NCI-H526 treated with DMSO at 0.1 percent for 48 hours (cell line): ENCODE data around the gene C6orf132.
"Not testable (repeated sequence)": the region's sequence is repeated elsewhere in the genome, so short reads cannot be mapped to it uniquely, and the experiment has no call there.

Source experiments
- DNase-seq: peaks from one replicate; lab custom pipeline; 2025; lab: John Stamatoyannopoulos, UW

C6orf132 gene

GRCh38 chr6:42142118-42142835 lies at the start of gene C6orf132:
C6orf132 (minus strand) TSS chr6:42142620; CDS start chr6:42142444, 176 bp downstream.
- DNase-seq: peak; percentile 58

- DNase-seq: no peak
Measured at GRCh38 chr6:42190554-42191183, 48.2 kb upstream of the C6orf132 start.

GRCh38 chr6:42188406-42188805 lies 46.0 kb upstream of the C6orf132 start:
- DNase-seq: no peak

- DNase-seq: no peak
Measured at GRCh38 chr6:42185597-42185996, 43.2 kb upstream of the C6orf132 start.

- no peak for DNase-seq
Measured at GRCh38 chr6:42184475-42184874, 42.1 kb upstream of the C6orf132 start.

GRCh38 chr6:42182101-42182500 lies 39.7 kb upstream of the C6orf132 start:
- no peak for DNase-seq

- no peak for DNase-seq
Measured at GRCh38 chr6:42179945-42180313, 37.5 kb upstream of the C6orf132 start.

GRCh38 chr6:42179261-42179944 lies 37.0 kb upstream of the C6orf132 start:
- no peak for DNase-seq

GRCh38 chr6:42177514-42178364 lies 35.3 kb upstream of the C6orf132 start:
- DNase-seq: no peak

GRCh38 chr6:42176981-42177380 lies 34.6 kb upstream of the C6orf132 start:
- DNase-seq: peak; percentile 81

GRCh38 chr6:42175860-42176259 lies 33.4 kb upstream of the C6orf132 start:
- DNase-seq: no peak

- no peak for DNase-seq
Measured at GRCh38 chr6:42173101-42173500, 30.7 kb upstream of the C6orf132 start, which contains the start of gene GUCA1A. GUCA1A (plus strand) TSS chr6:42173364; CDS start chr6:42173614, 250 bp downstream.

- DNase-seq: peak; percentile 63
Measured at GRCh38 chr6:42171813-42172581, 29.6 kb upstream of the C6orf132 start.

GRCh38 chr6:42169780-42170179 lies 27.4 kb upstream of the C6orf132 start:
- DNase-seq: not testable (repeated sequence)

GRCh38 chr6:42168650-42169049 lies 26.2 kb upstream of the C6orf132 start:
- no peak for DNase-seq

GRCh38 chr6:42166444-42167141 lies 24.2 kb upstream of the C6orf132 start:
- peak; percentile 70 for DNase-seq

- DNase-seq: no peak
Measured at GRCh38 chr6:42165016-42165415, 22.6 kb upstream of the C6orf132 start.

GRCh38 chr6:42163981-42164380 lies 21.6 kb upstream of the C6orf132 start:
- DNase-seq: no peak

GRCh38 chr6:42162812-42163211 lies 20.4 kb upstream of the C6orf132 start:
- DNase-seq: no peak

- DNase-seq: no peak
Measured at GRCh38 chr6:42162384-42162783, 20.0 kb upstream of the C6orf132 start.
